RCC 7860 (cell line): ENCODE measurements around the gene S100A14.

Source experiments
- DNase-seq: peaks from one replicate; pipeline ENCODE4 v3.0.0-alpha.2; 2015; ENCODE audit warnings: low spot score
- FAIRE-seq: peaks from 2 replicates; lab custom pipeline; 2012; peaks lifted over from hg19 to GRCh38; lab: Jason Lieb, UNC

S100A14 gene

GRCh38 chr1:153617663-153618062 lies 1.5 kb upstream of the S100A14 start:
- FAIRE-seq = no peak
- peak; percentile 53 for DNase-seq

GRCh38 chr1:153616917-153617311 lies 789 bp upstream of the S100A14 start:
- DNase-seq = no peak
- FAIRE-seq = no peak

GRCh38 chr1:153615406-153615805 lies 719 bp downstream of the S100A14 start:
- DNase-seq (no peak), FAIRE-seq (no peak)

- DNase-seq = no peak
- no peak for FAIRE-seq
These were observed 1.2 kb downstream of the S100A14 start for GRCh38 chr1:153614906-153615305.

- DNase-seq (no peak), FAIRE-seq (no peak)
These were observed 1.8 kb downstream of the S100A14 start for GRCh38 chr1:153614189-153614900.

- DNase-seq (no peak), FAIRE-seq (no peak)
These were observed 2.7 kb downstream of the S100A14 start for GRCh38 chr1:153613406-153613805.

GRCh38 chr1:153612755-153613331 lies 3.3 kb downstream of the S100A14 start, which contains the start of gene S100A16:
Gene S100A16, minus strand, starts transcription at chr1:153613137. Its CDS starts 4,986 bp downstream, at chr1:153608151.
- FAIRE-seq = no peak
- DNase-seq = peak; percentile 67

- DNase-seq (no peak), FAIRE-seq (no peak)
These were observed 3.9 kb downstream of the S100A14 start for GRCh38 chr1:153612111-153612754.

- no peak for DNase-seq
- FAIRE-seq = no peak
These were observed 4.8 kb downstream of the S100A14 start for GRCh38 chr1:153611356-153611755.

- DNase-seq = no peak
- no peak for FAIRE-seq
These were observed 5.3 kb downstream of the S100A14 start for GRCh38 chr1:153610811-153611301.

- no peak for FAIRE-seq
- peak; percentile 68 for DNase-seq
These were observed 5.8 kb downstream of the S100A14 start for GRCh38 chr1:153610334-153610733.

GRCh38 chr1:153609585-153609907 lies 6.6 kb downstream of the S100A14 start:
- DNase-seq (no peak), FAIRE-seq (no peak)

GRCh38 chr1:153608742-153609584 lies 7.2 kb downstream of the S100A14 start:
- DNase-seq (peak; percentile 96), FAIRE-seq (peak; percentile 73)

- FAIRE-seq = no peak
- DNase-seq = no peak
These were observed 7.9 kb downstream of the S100A14 start for GRCh38 chr1:153608089-153608682.

GRCh38 chr1:153607381-153607780 lies 8.7 kb downstream of the S100A14 start:
- FAIRE-seq = no peak
- no peak for DNase-seq

- DNase-seq (no peak), FAIRE-seq (no peak)
These were observed 9.9 kb downstream of the S100A14 start for GRCh38 chr1:153606194-153606593.

GRCh38 chr1:153602749-153603148 lies 13.4 kb downstream of the S100A14 start:
- no peak for DNase-seq

GRCh38 chr1:153599847-153600246 lies 16.3 kb downstream of the S100A14 start:
- FAIRE-seq (no peak), DNase-seq (no peak)

More at GRCh38 chr1:153602749-153603148, 13.4 kb downstream of the S100A14 start:
- FAIRE-seq = no peak

- DNase-seq (no peak), FAIRE-seq (no peak)
These were observed 17.6 kb downstream of the S100A14 start for GRCh38 chr1:153598309-153599172.

GRCh38 chr1:153597206-153597605 lies 18.9 kb downstream of the S100A14 start:
- FAIRE-seq = peak; percentile 69
- peak; percentile 80 for DNase-seq
